HG02870 (cell line): ENCODE results near the gene PSMC3IP.
A peak's percentile ranks its signal among the peaks of the same experiment; 100 is the strongest.
"Not testable (repeated sequence)": the region's sequence is repeated elsewhere in the genome, so short reads cannot be mapped to it uniquely, and the experiment has no call there.

ENCODE experiments used
- ATAC-seq: cut with Tn5 transposase; IDR thresholded peaks from one replicate; pipeline ENCODE4 v1.9.1; 2021; ENCODE audit warnings: mild to moderate bottlenecking, moderate library complexity; ENCODE audit not compliant: unreplicated experiment

PSMC3IP gene

GRCh38 chr17:42541041-42541833 lies 36.3 kb downstream of the PSMC3IP start:
- ATAC-seq = no peak

GRCh38 chr17:42540558-42540957 lies 37.0 kb downstream of the PSMC3IP start:
- ATAC-seq = not testable (repeated sequence)

- no peak for ATAC-seq
These were observed 39.0 kb downstream of the PSMC3IP start for GRCh38 chr17:42538482-42538881.

GRCh38 chr17:42537826-42538451 lies 39.6 kb downstream of the PSMC3IP start:
- ATAC-seq = no peak

- ATAC-seq = no peak
These were observed 40.2 kb downstream of the PSMC3IP start for GRCh38 chr17:42537156-42537805.

GRCh38 chr17:42536372-42537155 lies 41.0 kb downstream of the PSMC3IP start:
- peak; percentile 61 for ATAC-seq

GRCh38 chr17:42536048-42536371 lies 41.5 kb downstream of the PSMC3IP start, which contains the start of gene NAGLU:
Gene NAGLU (plus strand): TSS chr17:42536241. CDS start chr17:42536273, 32 bp downstream.
- ATAC-seq = peak; percentile 81

GRCh38 chr17:42535155-42536047 lies 42.1 kb downstream of the PSMC3IP start:
- ATAC-seq = peak; percentile 8

GRCh38 chr17:42531455-42532354 lies 45.8 kb downstream of the PSMC3IP start:
- ATAC-seq = no peak

GRCh38 chr17:42530952-42531454 lies 46.5 kb downstream of the PSMC3IP start:
- no peak for ATAC-seq

GRCh38 chr17:42529061-42529460 lies 48.5 kb downstream of the PSMC3IP start:
- ATAC-seq = no peak

- no peak for ATAC-seq
These were observed 49.6 kb downstream of the PSMC3IP start for GRCh38 chr17:42527932-42528331.

GRCh38 chr17:42526031-42526444 lies 51.5 kb downstream of the PSMC3IP start:
- no peak for ATAC-seq

- ATAC-seq = no peak
These were observed 52.3 kb downstream of the PSMC3IP start for GRCh38 chr17:42525221-42525620.

GRCh38 chr17:42522798-42523278 lies 54.7 kb downstream of the PSMC3IP start:
- ATAC-seq = no peak
